22Rv1 (cell line): ENCODE measurements around the gene SHTN1.

Experiments used
- ZFX ChIP-seq: fragments of 450-650 bp; IDR thresholded peaks from 2 replicates; pipeline ENCODE4 v1.6.1; 2017; ENCODE audit warnings: antibody characterized with exemption, borderline replicate concordance
- TF ChIP-seq, protein P1 (sequence below): fragments of 450-650 bp; IDR thresholded peaks from 2 replicates; pipeline ENCODE4 v1.5.1; 2017; ENCODE audit warnings: mild to moderate bottlenecking

DNA sequence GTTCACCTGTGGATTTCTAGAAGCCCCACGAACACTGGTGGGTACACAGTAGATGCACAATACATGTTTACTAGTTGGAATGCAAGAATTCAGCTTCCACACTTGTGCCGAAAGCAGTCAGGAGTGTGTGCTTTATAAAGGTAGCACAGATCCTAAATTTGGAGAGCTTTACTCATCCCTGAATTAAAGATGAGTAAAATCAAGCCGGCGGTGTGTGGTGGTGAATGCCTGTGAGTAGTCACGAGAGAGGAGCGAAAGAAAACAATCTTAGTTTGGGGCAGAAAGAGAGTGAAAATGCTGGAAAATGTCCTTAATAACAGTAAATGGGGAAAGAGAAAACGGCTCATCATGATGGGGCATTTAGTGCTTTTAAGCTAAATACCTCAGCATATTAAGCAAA, 169.3 kb downstream of the SHTN1 start:
- TF ChIP-seq, protein P1, sequence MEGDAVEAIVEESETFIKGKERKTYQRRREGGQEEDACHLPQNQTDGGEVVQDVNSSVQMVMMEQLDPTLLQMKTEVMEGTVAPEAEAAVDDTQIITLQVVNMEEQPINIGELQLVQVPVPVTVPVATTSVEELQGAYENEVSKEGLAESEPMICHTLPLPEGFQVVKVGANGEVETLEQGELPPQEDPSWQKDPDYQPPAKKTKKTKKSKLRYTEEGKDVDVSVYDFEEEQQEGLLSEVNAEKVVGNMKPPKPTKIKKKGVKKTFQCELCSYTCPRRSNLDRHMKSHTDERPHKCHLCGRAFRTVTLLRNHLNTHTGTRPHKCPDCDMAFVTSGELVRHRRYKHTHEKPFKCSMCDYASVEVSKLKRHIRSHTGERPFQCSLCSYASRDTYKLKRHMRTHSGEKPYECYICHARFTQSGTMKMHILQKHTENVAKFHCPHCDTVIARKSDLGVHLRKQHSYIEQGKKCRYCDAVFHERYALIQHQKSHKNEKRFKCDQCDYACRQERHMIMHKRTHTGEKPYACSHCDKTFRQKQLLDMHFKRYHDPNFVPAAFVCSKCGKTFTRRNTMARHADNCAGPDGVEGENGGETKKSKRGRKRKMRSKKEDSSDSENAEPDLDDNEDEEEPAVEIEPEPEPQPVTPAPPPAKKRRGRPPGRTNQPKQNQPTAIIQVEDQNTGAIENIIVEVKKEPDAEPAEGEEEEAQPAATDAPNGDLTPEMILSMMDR = no peak
- TF ChIP-seq ZFX = no peak
